Measurements from ENCODE around the gene NME7. TPM values are rescaled to one million over a fixed set of nuclear protein-coding genes. Genes with fewer than 3 reads are reported as not detected.

NME7 gene
- polyA plus RNA-seq, 1 of the 3 experiments (the other 2 are of a cell fraction), result 13.7 TPM

DNA sequence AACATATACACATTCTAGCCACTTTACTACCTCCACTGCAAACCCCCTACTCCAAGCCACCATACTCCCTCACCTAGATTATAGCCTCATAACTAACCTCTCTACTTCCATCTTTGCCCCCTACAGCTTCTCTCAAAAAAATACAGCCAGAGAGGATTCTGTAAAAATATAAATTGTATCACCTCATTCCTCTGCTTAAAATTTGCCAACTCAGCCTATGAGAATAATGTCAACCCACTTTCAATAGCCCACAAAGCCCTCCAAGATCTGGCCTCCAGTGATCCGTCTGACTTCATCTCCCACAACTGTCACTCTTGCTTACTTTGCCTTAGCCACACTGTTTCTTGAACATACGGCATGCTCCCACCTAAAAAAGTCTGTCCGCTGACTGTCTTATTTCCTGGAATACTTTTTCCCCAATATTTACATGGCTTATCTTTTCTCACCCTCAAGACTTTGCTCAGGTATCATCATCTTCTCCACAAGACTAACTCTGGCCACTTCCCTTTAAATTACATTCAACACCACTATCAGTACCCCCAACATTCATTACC lies 21.5 kb downstream of the NME7 start (continued):
- TF ChIP-seq, protein P1, sequence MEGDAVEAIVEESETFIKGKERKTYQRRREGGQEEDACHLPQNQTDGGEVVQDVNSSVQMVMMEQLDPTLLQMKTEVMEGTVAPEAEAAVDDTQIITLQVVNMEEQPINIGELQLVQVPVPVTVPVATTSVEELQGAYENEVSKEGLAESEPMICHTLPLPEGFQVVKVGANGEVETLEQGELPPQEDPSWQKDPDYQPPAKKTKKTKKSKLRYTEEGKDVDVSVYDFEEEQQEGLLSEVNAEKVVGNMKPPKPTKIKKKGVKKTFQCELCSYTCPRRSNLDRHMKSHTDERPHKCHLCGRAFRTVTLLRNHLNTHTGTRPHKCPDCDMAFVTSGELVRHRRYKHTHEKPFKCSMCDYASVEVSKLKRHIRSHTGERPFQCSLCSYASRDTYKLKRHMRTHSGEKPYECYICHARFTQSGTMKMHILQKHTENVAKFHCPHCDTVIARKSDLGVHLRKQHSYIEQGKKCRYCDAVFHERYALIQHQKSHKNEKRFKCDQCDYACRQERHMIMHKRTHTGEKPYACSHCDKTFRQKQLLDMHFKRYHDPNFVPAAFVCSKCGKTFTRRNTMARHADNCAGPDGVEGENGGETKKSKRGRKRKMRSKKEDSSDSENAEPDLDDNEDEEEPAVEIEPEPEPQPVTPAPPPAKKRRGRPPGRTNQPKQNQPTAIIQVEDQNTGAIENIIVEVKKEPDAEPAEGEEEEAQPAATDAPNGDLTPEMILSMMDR (IDR thresholded peaks at IDR 0.05), result no peak
- TF ChIP-seq, protein P2, sequence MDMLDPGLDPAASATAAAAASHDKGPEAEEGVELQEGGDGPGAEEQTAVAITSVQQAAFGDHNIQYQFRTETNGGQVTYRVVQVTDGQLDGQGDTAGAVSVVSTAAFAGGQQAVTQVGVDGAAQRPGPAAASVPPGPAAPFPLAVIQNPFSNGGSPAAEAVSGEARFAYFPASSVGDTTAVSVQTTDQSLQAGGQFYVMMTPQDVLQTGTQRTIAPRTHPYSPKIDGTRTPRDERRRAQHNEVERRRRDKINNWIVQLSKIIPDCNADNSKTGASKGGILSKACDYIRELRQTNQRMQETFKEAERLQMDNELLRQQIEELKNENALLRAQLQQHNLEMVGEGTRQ (IDR thresholded peaks at IDR 0.05; ENCODE audit: borderline replicate concordance, low read depth, low read length), result no peak
- no peak for TF ChIP-seq MEF2A (IDR thresholded peaks at IDR 0.05; ENCODE audit: borderline replicate concordance, low read depth)
- no peak for TF ChIP-seq EP300 (IDR thresholded peaks at IDR 0.05; ENCODE audit: borderline replicate concordance in 1 of 2, low read depth in 1 of 2, low read length in 1 of 2)
- TF ChIP-seq TCF12 (IDR thresholded peaks at IDR 0.05), result no peak
- no peak for TF ChIP-seq JUND (IDR thresholded peaks at IDR 0.05)
- no peak for TF ChIP-seq RAD21 (IDR thresholded peaks at IDR 0.05; ENCODE audit: low read length)
- no peak for TF ChIP-seq SIN3A (IDR thresholded peaks at IDR 0.05; ENCODE audit: borderline replicate concordance, low read depth, low read length)
- no peak for TF ChIP-seq USF1 (IDR thresholded peaks at IDR 0.05; ENCODE audit: borderline replicate concordance, low read depth)
- no peak for TF ChIP-seq RFX5 (IDR thresholded peaks at IDR 0.05; ENCODE audit: low read length)

DNA sequence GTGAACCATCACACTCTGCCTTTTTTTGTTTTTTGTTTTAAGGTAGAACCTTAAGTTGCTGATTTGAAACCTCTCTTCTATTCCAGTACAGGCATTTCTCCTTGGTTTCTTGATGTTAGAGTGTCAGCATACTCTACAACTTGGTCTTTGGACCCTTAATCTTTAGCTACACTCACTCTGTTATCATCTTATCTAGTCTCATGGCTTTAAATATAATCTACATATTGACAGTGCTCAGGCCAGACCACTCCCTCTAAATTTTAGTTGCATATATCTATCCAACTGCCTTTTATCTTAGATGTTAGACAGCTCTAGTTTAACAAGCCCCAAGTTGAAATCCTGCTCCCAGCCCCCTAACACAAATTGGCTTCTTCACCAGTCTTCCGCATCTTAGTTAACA lies 22.1 kb downstream of the NME7 start:
- Histone ChIP-seq H4K20me1 (ENCODE audit: insufficient read depth) (no peaks in the 10 kb centered on the region), H3K9me2 (no peaks in the 10 kb centered on the region), H2AFZ (ENCODE audit: low read depth) (no peak overlapping the region), H3F3A (replicated peaks; ENCODE audit: insufficient read depth) (no peaks in the 10 kb centered on the region), H3K9me3 (no peaks in the 10 kb centered on the region), H3K9ac (no peak overlapping the region), H3K36me3 (replicated peaks in 1 of 2; ENCODE audit: control insufficient read depth in 1 of 2, insufficient read depth in 2 of 2, low read length in 1 of 2) (peaks cover 0 to 3% of the 10 kb centered on the region in 2 experiments), H3K27me3 (ENCODE audit: insufficient read depth) (no peaks in the 10 kb centered on the region), H3K4me3 (ENCODE audit: low read depth in 2 of 2, low read length in 1 of 2) (no peak overlapping the region), H3K4me2 (no peak overlapping the region), H3K79me2 (ENCODE audit: insufficient read depth) (peaks cover 5% of the 10 kb centered on the region; the same call in 1 of the 2 replicates), H3K27ac (ENCODE audit: low read depth in 2 of 2, low read length in 1 of 2) (no peak overlapping the region), H3K4me1 (ENCODE audit: control insufficient read depth in 1 of 2, insufficient read depth in 2 of 2, low read depth in 1 of 2, low read length in 1 of 2) (peaks cover 4% of the 10 kb centered on the region in 2 experiments; a peak in 1 of 4 replicates)
- POLR2A ChIA-PET, result no interaction called here
- DNase-seq, result no peak
- CTCF ChIA-PET, result interaction anchor here (9.0 kb wide), 1 partner anchor 739 kb away, joined by 189 read pairs; no protein-coding TSS in a partner anchor
- WGBS (ENCODE audit: low lambda C conversion rate), result 100% methylated on average over 1 of the region's 1 CpG
- TF ChIP-seq NRF1 (IDR thresholded peaks at IDR 0.05; ENCODE audit: low read depth, low read length) (no peak), TCF12 (IDR thresholded peaks at IDR 0.05) (no peak), TEAD4 (IDR thresholded peaks at IDR 0.05; ENCODE audit: borderline replicate concordance, insufficient read depth) (no peak), RAD21 (IDR thresholded peaks at IDR 0.05; ENCODE audit: low read length) (no peak), SMC3 (IDR thresholded peaks at IDR 0.05; ENCODE audit: low read depth, low read length) (no peak), FOXJ3 (CRISPR knock-in tag; IDR thresholded peaks at IDR 0.05) (no peak), ZBTB33 (IDR thresholded peaks at IDR 0.05; ENCODE audit: borderline replicate concordance, low read depth) (no peak), MXI1 (IDR thresholded peaks at IDR 0.05; ENCODE audit: low read depth, low read length) (no peak), FOSL2 (IDR thresholded peaks at IDR 0.05; ENCODE audit: borderline replicate concordance, low read depth) (no peak), JUND (IDR thresholded peaks at IDR 0.05) (no peak)
- TF ChIP-seq, protein P2 (IDR thresholded peaks at IDR 0.05; ENCODE audit: borderline replicate concordance, low read depth, low read length), result no peak
- TF ChIP-seq, protein P1 (IDR thresholded peaks at IDR 0.05), result no peak
- TF ChIP-seq, protein P3, sequence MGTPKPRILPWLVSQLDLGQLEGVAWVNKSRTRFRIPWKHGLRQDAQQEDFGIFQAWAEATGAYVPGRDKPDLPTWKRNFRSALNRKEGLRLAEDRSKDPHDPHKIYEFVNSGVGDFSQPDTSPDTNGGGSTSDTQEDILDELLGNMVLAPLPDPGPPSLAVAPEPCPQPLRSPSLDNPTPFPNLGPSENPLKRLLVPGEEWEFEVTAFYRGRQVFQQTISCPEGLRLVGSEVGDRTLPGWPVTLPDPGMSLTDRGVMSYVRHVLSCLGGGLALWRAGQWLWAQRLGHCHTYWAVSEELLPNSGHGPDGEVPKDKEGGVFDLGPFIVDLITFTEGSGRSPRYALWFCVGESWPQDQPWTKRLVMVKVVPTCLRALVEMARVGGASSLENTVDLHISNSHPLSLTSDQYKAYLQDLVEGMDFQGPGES (IDR thresholded peaks at IDR 0.05; ENCODE audit: low read depth, low read length), result no peak

Data from SK-N-SH (cell line).